GM18517 (cell line): ENCODE data around the gene MAML3.

Source experiments
- ATAC-seq: cut with Tn5 transposase; IDR thresholded peaks from one replicate; pipeline ENCODE4 v1.9.1; 2021; ENCODE audit warnings: mild to moderate bottlenecking, moderate library complexity; ENCODE audit not compliant: unreplicated experiment

Gene MAML3

GRCh38 chr4:140012688-140013486, 141.1 kb downstream of the MAML3 start:
- ATAC-seq: no peak

DNA sequence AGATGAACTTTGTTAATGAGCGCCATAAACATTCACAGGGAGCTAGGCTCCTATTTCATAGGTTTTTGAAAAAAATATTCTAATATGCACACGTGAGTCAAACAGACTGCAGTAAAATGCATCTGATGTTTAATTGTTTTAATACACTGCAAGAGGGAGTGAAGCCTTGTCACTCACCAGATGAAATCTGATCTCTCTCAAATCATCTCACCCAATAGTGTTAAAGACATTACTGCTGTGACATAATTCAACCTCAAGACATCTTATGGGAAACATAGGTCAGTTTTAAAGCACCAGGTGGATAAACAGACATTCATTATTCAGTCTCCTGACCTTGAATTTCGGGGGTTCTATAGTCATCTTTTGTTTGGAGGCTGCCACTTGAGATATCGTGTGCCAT, 148.3 kb downstream of the MAML3 start:
- ATAC-seq: no peak

- no peak for ATAC-seq
Observed at GRCh38 chr4:140004922-140005627, 148.9 kb downstream of the MAML3 start.

GRCh38 chr4:140004549-140004895, 149.5 kb downstream of the MAML3 start:
- no peak for ATAC-seq

- ATAC-seq: no peak
Observed at GRCh38 chr4:140003876-140004548, 150.0 kb downstream of the MAML3 start.

GRCh38 chr4:140000232-140000631, 153.8 kb downstream of the MAML3 start:
- no peak for ATAC-seq

DNA sequence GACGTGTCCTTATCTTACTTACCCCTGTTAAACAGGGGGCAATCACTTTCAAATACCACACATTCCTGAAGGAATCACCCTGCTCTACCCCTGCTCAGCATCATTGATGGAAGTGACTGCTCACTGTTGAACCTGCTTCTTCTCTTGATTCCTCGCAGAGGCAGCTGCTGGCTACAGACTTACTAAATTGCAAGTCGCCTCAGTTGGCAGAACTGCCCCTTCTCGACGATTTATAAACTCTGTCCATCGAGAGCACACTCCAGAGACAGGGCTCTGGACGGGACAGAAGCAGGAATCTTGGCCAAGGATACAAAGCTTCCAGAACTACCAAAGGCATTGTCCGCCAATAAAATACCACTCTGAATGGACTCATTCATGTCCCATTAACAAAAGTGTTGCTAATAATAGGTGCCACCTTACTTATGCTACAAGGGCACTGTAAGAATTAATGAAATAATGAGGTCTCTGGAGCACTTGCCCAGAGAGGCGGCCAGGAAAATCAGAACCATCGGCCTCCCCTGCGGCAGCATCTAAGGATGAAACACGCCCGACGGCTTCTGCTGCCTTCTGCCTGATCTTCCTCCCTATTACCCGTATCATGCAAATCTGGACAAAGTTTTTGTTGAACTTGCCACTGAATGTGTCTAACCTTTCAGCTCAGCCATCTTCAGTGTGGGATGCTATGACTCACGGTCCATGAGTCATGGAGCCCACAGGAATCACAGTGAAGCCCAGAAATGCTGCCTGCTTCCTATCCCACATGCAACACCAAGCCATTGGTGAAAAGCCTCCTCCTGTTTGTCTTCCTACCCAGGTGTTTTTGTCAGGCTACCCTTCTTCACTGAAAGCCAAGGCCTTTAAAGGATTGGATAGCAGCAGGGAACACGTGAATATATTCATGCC, 164.9 kb downstream of the MAML3 start:
- ATAC-seq: no peak

GRCh38 chr4:139987502-139987850, 166.5 kb downstream of the MAML3 start:
- ATAC-seq: no peak

GRCh38 chr4:139986689-139987501, 167.1 kb downstream of the MAML3 start:
- no peak for ATAC-seq

- no peak for ATAC-seq
Observed at GRCh38 chr4:139986106-139986505, 167.9 kb downstream of the MAML3 start.

DNA sequence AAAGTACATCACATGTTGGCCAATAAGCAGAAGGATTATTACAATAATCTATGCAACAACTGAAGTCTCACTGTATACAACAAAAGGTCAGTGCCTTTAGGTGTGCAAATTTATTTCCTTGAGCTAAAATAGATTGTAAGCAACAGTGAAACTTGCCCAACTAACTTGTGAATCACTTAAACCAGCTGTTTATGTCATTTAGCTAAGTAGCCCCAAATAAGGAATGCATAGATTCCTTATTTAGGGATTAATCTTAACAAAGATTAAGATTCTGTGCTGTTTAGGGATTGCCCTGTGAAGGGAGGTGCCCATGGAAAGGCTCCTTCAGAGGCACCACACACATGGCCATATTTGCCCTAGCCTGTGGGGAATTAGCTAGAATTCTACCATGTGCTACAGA, 168.6 kb downstream of the MAML3 start:
- no peak for ATAC-seq

- no peak for ATAC-seq
Observed at GRCh38 chr4:139984471-139984870, 169.5 kb downstream of the MAML3 start.

- ATAC-seq: peak; percentile 97
Observed at GRCh38 chr4:139978692-139979091, 175.3 kb downstream of the MAML3 start.

DNA sequence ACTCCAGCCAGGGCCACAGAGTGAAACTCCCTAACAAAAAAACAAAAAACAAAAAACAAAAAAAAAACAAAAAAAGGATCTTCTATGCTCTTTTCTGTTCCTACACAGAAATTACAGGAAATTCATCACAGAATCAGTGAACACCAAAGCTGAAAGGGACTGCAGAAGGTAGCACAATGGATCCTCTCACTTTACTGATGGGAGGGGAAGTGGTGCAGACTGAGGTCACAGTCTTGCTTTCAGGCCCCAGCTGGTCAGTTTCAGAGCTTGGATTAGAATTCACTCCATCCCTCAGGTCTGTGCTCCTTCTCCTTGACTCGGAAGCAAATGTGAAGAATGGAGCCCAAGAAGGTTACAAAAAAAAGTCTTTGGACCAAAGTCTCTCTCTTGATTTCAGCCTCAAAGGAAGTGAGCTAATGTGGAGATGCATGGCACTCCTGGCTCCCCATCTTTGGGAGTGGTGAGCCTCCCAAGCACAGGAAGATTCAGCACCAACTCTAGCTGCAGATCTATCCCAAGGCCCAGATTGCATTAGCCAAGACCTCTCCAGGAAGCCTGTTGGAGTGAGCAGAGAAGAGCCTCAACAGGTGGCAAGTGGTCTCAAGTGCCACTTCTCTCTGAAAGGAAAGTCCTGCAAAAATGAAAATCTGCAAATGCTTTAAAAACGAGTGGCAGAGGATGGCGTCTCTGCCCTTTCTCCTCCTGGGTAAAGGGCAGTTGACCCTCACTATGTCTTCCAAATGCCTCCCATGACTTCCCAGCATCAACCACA, 176.0 kb downstream of the MAML3 start:
- peak; percentile 36 for ATAC-seq

GRCh38 chr4:139975830-139976272, 178.1 kb downstream of the MAML3 start:
- ATAC-seq: no peak

GRCh38 chr4:139973616-139974015, 180.4 kb downstream of the MAML3 start:
- no peak for ATAC-seq

DNA sequence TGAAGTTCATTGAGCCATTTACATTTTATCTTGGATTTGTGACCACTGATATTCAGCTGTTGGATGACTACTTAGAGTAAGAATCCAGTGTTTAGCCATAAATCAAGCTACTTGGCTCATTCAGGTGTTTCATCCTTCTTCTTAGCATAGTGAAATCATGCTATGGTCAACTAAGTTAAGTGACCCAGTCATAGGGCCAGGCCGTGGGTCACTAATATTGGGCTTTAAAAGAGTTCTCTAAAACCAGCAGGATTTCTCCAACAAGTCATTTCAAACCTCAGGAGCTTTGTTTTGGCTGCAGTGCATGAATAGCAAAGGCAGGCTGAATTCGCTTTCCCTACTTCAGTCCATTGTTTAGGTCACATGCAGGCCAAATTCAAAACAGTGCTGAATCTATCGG, 181.0 kb downstream of the MAML3 start:
- ATAC-seq: no peak

- ATAC-seq: no peak
Observed at GRCh38 chr4:139972305-139972704, 181.7 kb downstream of the MAML3 start.

GRCh38 chr4:139971111-139971510, 182.9 kb downstream of the MAML3 start:
- no peak for ATAC-seq
